ENCODE data around the gene PPRC1.
"Not testable (repeated sequence)": the region's sequence is repeated elsewhere in the genome, so short reads cannot be mapped to it uniquely, and the experiment has no call there.

PPRC1 gene

GRCh38 chr10:102185811-102186527 is 53.1 kb downstream of the PPRC1 start:
- H3K27ac ChIP-seq (ENCODE audit: poor library complexity, severe bottlenecking): no peak overlapping the region
- no peaks in the 10 kb centered on the region for H3K27me3 ChIP-seq (ENCODE audit: insufficient read depth, poor library complexity, severe bottlenecking)
- H3K9me3 ChIP-seq (ENCODE audit: severe bottlenecking): no peaks in the 10 kb centered on the region
- H3K4me3 ChIP-seq (ENCODE audit: severe bottlenecking): no peak overlapping the region
- no peaks in the 10 kb centered on the region for H3K36me3 ChIP-seq (ENCODE audit: low read depth)
- DNase-seq (ENCODE audit: low spot score): no peak
- no peak for ATAC-seq (ENCODE audit: low read depth)
- no peaks in the 10 kb centered on the region for H3K4me1 ChIP-seq (ENCODE audit: insufficient read depth, poor library complexity, severe bottlenecking)
- no peak for TF ChIP-seq CTCF (IDR thresholded peaks at IDR 0.05; ENCODE audit: poor library complexity, severe bottlenecking)

GRCh38 chr10:102188298-102188940 is 55.6 kb downstream of the PPRC1 start:
- no peaks in the 10 kb centered on the region for H3K27me3 ChIP-seq (ENCODE audit: insufficient read depth, poor library complexity, severe bottlenecking)
- no peak; the same call in 2 of the 3 replicates for ATAC-seq (ENCODE audit: low read depth)
- H3K4me3 ChIP-seq (ENCODE audit: severe bottlenecking): no peak overlapping the region
- TF ChIP-seq CTCF (IDR thresholded peaks at IDR 0.05; ENCODE audit: poor library complexity, severe bottlenecking): no peak
- no peak for DNase-seq (ENCODE audit: low spot score)
- H3K36me3 ChIP-seq (ENCODE audit: low read depth): no peaks in the 10 kb centered on the region
- H3K27ac ChIP-seq (ENCODE audit: poor library complexity, severe bottlenecking): no peak overlapping the region
- no peaks in the 10 kb centered on the region for H3K4me1 ChIP-seq (ENCODE audit: insufficient read depth, poor library complexity, severe bottlenecking)
- H3K9me3 ChIP-seq (ENCODE audit: severe bottlenecking): no peaks in the 10 kb centered on the region

- ATAC-seq (ENCODE audit: low read depth); H3K9me3 ChIP-seq (ENCODE audit: severe bottlenecking); H3K4me3 ChIP-seq (ENCODE audit: severe bottlenecking); H3K36me3 ChIP-seq (ENCODE audit: low read depth); H3K27me3 ChIP-seq (ENCODE audit: insufficient read depth, poor library complexity, severe bottlenecking); H3K27ac ChIP-seq (ENCODE audit: poor library complexity, severe bottlenecking); DNase-seq (ENCODE audit: low spot score); H3K4me1 ChIP-seq (ENCODE audit: insufficient read depth, poor library complexity, severe bottlenecking): not testable (repeated sequence)
These were observed 56.4 kb downstream of the PPRC1 start for GRCh38 chr10:102188941-102189898.

- no peak for ATAC-seq (ENCODE audit: low read depth)
- Histone ChIP-seq H3K4me3 (ENCODE audit: severe bottlenecking) (no peak overlapping the region), H3K36me3 (ENCODE audit: low read depth) (no peaks in the 10 kb centered on the region), H3K4me1 (ENCODE audit: insufficient read depth, poor library complexity, severe bottlenecking) (no peaks in the 10 kb centered on the region), H3K27me3 (ENCODE audit: insufficient read depth, poor library complexity, severe bottlenecking) (no peaks in the 10 kb centered on the region), H3K9me3 (ENCODE audit: severe bottlenecking) (no peaks in the 10 kb centered on the region), H3K27ac (ENCODE audit: poor library complexity, severe bottlenecking) (no peak overlapping the region)
- no peak for DNase-seq (ENCODE audit: low spot score)
- TF ChIP-seq CTCF (IDR thresholded peaks at IDR 0.05; ENCODE audit: poor library complexity, severe bottlenecking): no peak
These were observed 59.1 kb downstream of the PPRC1 start for GRCh38 chr10:102191956-102192355.

GRCh38 chr10:102195296-102195870 is 62.5 kb downstream of the PPRC1 start:
- Histone ChIP-seq H3K27ac (ENCODE audit: poor library complexity, severe bottlenecking) (no peak overlapping the region), H3K9me3 (ENCODE audit: severe bottlenecking) (no peaks in the 10 kb centered on the region), H3K27me3 (ENCODE audit: insufficient read depth, poor library complexity, severe bottlenecking) (no peaks in the 10 kb centered on the region), H3K4me1 (ENCODE audit: insufficient read depth, poor library complexity, severe bottlenecking) (no peaks in the 10 kb centered on the region), H3K4me3 (ENCODE audit: severe bottlenecking) (no peak overlapping the region), H3K36me3 (ENCODE audit: low read depth) (no peaks in the 10 kb centered on the region)
- TF ChIP-seq CTCF (IDR thresholded peaks at IDR 0.05; ENCODE audit: poor library complexity, severe bottlenecking): no peak
- no peak for DNase-seq (ENCODE audit: low spot score)
- ATAC-seq (ENCODE audit: low read depth): no peak

Measured in RWPE2 (cell line).